ENCODE data around the gene NF1.
"Not testable (repeated sequence)": the region's sequence is repeated elsewhere in the genome, so short reads cannot be mapped to it uniquely, and the experiment has no call there.

NF1 gene

DNA sequence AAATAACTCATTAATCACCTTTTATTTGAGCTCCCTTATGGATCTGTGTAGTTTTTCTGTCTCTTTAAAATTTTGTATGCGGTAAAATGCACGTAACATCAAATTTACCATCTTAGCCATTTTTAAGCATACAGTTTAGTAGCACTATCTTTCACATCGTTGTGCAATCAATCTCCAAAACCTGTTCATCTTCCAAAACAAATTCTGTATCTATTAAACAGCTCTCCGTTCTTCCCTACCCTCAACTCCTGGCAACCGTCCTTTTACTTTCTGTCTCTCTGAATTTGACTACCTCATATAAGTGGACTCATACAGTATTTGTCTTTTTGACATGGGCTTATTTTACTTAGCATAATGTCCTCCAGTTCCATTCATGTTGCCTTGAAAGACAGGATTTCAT is 100.5 kb downstream of the NF1 start:
- Histone ChIP-seq H3K27me3 (ENCODE audit: insufficient read depth, low read depth) (no peaks in the 10 kb centered on the region), H3K79me2 (ENCODE audit: insufficient read depth, low read depth) (no peaks in the 10 kb centered on the region), H3K9ac (no peak overlapping the region), H3K36me3 (ENCODE audit: insufficient read depth) (no peaks in the 10 kb centered on the region), H3K4me2 (no peak overlapping the region), H3K27ac (no peak overlapping the region), H4K20me1 (ENCODE audit: insufficient read depth) (no peaks in the 10 kb centered on the region), H3K4me1 (ENCODE audit: low read depth, poor library complexity, severe bottlenecking) (peaks cover 17% of the 10 kb centered on the region), H3K4me3 (IDR thresholded peaks at IDR 0.05; ENCODE audit: insufficient read depth, low read depth, low read length) (no peak overlapping the region), H2AFZ (ENCODE audit: low read depth) (no peak overlapping the region)
- TF ChIP-seq CTCF (conservative IDR thresholded peaks at IDR 0.05; ENCODE audit: low read depth, low read length): no peak

DNA sequence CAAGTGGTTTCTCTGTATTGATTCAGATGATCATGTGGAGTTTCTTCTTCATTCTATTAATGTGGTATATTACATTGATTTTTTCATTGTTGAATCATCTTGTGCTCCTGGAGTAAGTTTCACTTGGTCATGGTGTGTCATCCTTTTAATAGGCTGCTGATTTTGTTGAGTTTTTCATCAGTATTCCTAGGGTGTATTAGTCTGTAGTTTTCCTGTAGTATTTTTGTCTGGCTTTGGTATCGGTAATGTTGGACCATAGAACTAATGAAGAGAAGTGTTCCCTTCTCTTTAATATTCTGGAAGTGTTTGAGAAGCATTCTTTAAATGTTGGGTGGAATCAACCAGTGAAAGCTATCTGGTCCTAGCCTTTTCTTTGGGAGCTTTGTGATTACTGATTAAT is 103.2 kb downstream of the NF1 start:
- Histone ChIP-seq H3K36me3 (ENCODE audit: insufficient read depth) (no peaks in the 10 kb centered on the region), H3K27ac (no peak overlapping the region), H2AFZ (ENCODE audit: low read depth) (no peak overlapping the region)

DNA sequence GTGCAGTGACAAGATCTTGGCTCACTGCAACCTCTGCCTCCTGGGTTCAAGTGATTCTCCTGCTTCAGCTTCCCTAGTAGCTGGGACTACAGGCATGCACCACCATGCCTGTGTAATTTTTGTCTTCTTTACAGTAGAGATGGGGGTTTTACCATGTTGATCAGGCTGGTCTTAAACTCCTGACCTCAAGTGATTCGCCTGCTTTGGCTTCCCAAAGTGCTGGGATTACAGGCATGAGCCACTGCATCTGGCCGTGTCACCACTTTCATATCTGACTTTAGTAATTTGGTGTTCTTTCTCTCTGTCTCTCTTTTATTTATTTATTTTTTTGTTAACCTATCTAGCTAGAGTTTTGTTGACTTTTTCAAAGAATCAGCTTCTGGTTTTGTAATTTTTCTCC is 103.9 kb downstream of the NF1 start:
- not testable (repeated sequence) for H3K9ac ChIP-seq; H3K79me2 ChIP-seq (ENCODE audit: insufficient read depth, low read depth); H4K20me1 ChIP-seq (ENCODE audit: insufficient read depth); H2AFZ ChIP-seq (ENCODE audit: low read depth); H3K27me3 ChIP-seq (ENCODE audit: insufficient read depth, low read depth); H3K4me3 ChIP-seq (IDR thresholded peaks at IDR 0.05; ENCODE audit: insufficient read depth, low read depth, low read length); H3K4me2 ChIP-seq; H3K36me3 ChIP-seq (ENCODE audit: insufficient read depth); H3K27ac ChIP-seq
- H3K4me1 ChIP-seq (ENCODE audit: low read depth, poor library complexity, severe bottlenecking): peaks cover 17% of the 10 kb centered on the region

More for the DNA sequence above, 103.2 kb downstream of the NF1 start:
- Histone ChIP-seq H3K4me3 (IDR thresholded peaks at IDR 0.05; ENCODE audit: insufficient read depth, low read depth, low read length) (no peak overlapping the region), H4K20me1 (ENCODE audit: insufficient read depth) (no peaks in the 10 kb centered on the region), H3K79me2 (ENCODE audit: insufficient read depth, low read depth) (no peaks in the 10 kb centered on the region), H3K4me2 (no peak overlapping the region), H3K27me3 (ENCODE audit: insufficient read depth, low read depth) (no peaks in the 10 kb centered on the region), H3K9ac (no peak overlapping the region), H3K4me1 (ENCODE audit: low read depth, poor library complexity, severe bottlenecking) (peaks cover 17% of the 10 kb centered on the region)
- TF ChIP-seq CTCF (conservative IDR thresholded peaks at IDR 0.05; ENCODE audit: low read depth, low read length): no peak

DNA sequence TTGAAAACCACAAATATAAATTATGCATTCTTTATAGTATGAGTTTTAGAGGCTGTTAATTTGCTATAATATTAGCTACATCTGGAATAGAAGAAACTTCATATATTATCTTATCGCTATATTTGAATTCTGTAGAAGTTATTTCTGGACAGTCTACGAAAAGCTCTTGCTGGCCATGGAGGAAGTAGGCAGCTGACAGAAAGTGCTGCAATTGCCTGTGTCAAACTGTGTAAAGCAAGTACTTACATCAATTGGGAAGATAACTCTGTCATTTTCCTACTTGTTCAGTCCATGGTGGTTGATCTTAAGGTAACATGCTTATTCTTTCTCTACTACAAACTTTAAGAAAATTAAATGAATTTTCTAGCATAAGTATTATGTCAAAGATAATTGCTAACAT is 105.5 kb downstream of the NF1 start:
- Histone ChIP-seq H3K36me3 (ENCODE audit: insufficient read depth) (no peaks in the 10 kb centered on the region), H3K4me1 (ENCODE audit: low read depth, poor library complexity, severe bottlenecking) (peaks cover 17% of the 10 kb centered on the region), H2AFZ (ENCODE audit: low read depth) (no peak overlapping the region), H3K4me3 (IDR thresholded peaks at IDR 0.05; ENCODE audit: insufficient read depth, low read depth, low read length) (no peak overlapping the region), H3K27ac (no peak overlapping the region), H3K27me3 (ENCODE audit: insufficient read depth, low read depth) (no peaks in the 10 kb centered on the region), H3K4me2 (no peak overlapping the region), H4K20me1 (ENCODE audit: insufficient read depth) (no peaks in the 10 kb centered on the region), H3K9ac (no peak overlapping the region), H3K79me2 (ENCODE audit: insufficient read depth, low read depth) (no peaks in the 10 kb centered on the region)
- TF ChIP-seq CTCF (conservative IDR thresholded peaks at IDR 0.05; ENCODE audit: low read depth, low read length): no peak

- no peak overlapping the region for H3K27ac ChIP-seq
- H3K4me3 ChIP-seq (IDR thresholded peaks at IDR 0.05; ENCODE audit: insufficient read depth, low read depth, low read length): no peak overlapping the region
- H3K27me3 ChIP-seq (ENCODE audit: insufficient read depth, low read depth): no peaks in the 10 kb centered on the region
- no peak for TF ChIP-seq CTCF (conservative IDR thresholded peaks at IDR 0.05; ENCODE audit: low read depth, low read length)
- H2AFZ ChIP-seq (ENCODE audit: low read depth): no peak overlapping the region
- H3K9ac ChIP-seq: no peak overlapping the region
- no peaks in the 10 kb centered on the region for H3K36me3 ChIP-seq (ENCODE audit: insufficient read depth)
- H4K20me1 ChIP-seq (ENCODE audit: insufficient read depth): no peaks in the 10 kb centered on the region
- H3K79me2 ChIP-seq (ENCODE audit: insufficient read depth, low read depth): no peaks in the 10 kb centered on the region
- no peak overlapping the region for H3K4me2 ChIP-seq
- H3K4me1 ChIP-seq (ENCODE audit: low read depth, poor library complexity, severe bottlenecking): peaks cover 10% of the 10 kb centered on the region
Measured at GRCh38 chr17:31202968-31203367, 108.2 kb downstream of the NF1 start.
